T-cell (primary cell): ENCODE data around the gene COL19A1. TPM values are rescaled to one million over a fixed set of nuclear protein-coding genes. Genes with fewer than 3 reads are reported as not detected.

ENCODE experiments used
- ATAC-seq, 4 experiments: fragments of 200-7000 bp in 3 of 4; fragments of 150-1000 bp in 1 of 4; cut with Tn5 transposase; replicated peaks in 1 of 4; 1 replicate in 3 of 4; 2 replicates in 1 of 4; pipeline ENCODE4 v1.10.0; 2021; ENCODE audit warnings: moderate library complexity in 3 of 4, mild to moderate bottlenecking in 2 of 4, moderate number of reproducible peaks in 1 of 4
- CTCF ChIA-PET, 2 donors: fragments of 300-600 bp; sonication (Branson Sonifier 250); formaldehyde crosslinking; loops; one replicate each; lab custom pipeline; 2022; ENCODE audit warnings: antibody characterized with exemption in 2 of 2; lab: Charles Lee
- POLR2A ChIA-PET, 2 donors: fragments of 300-600 bp; sonication (Branson Sonifier 250); formaldehyde crosslinking; loops; one replicate each; lab custom pipeline; 2022; ENCODE audit warnings: antibody characterized with exemption in 2 of 2; lab: Charles Lee
- DNase-seq, 35 experiments: peaks; one replicate each; pipeline versions ENCODE4 v3.0.0 to v3.0.0-alpha.2; 2013 to 2023
- H3K27ac ChIP-seq: one replicate; pipeline ENCODE4 v1.5.1; 2013; ENCODE audit warnings: low read length
- H3K27me3 ChIP-seq, 2 experiments: replicated peaks in 1 of 2; 1 replicate in 1 of 2; 2 replicates in 1 of 2; pipeline versions ENCODE4 v1.6.1 to v1.7.0; 2013; ENCODE audit warnings: low read length in 1 of 2, mixed read lengths in 1 of 2; ENCODE audit not compliant: control insufficient read depth in 2 of 2, insufficient read depth in 2 of 2; ENCODE audit errors: extremely low read depth in 1 of 2
- H3K36me3 ChIP-seq, 2 donors: 1 replicate in 1 of 2; 2 replicates in 1 of 2; pipeline versions ENCODE4 v1.6.1 to v1.7.0; 2013; ENCODE audit warnings: low read length in 1 of 2; ENCODE audit not compliant: control insufficient read depth in 2 of 2, insufficient read depth in 1 of 2; ENCODE audit errors: extremely low read depth in 1 of 2
- H3K4me1 ChIP-seq, 2 experiments: 1 replicate in 1 of 2; 2 replicates in 1 of 2; pipeline versions ENCODE4 v1.6.1 to v1.7.0; 2013; ENCODE audit warnings: low read length in 2 of 2, mixed read lengths in 1 of 2; ENCODE audit not compliant: insufficient read depth in 2 of 2, control insufficient read depth in 1 of 2; ENCODE audit errors: extremely low read depth in 1 of 2
- H3K4me3 ChIP-seq, 2 donors: 1 replicate in 1 of 2; 2 replicates in 1 of 2; pipeline versions ENCODE4 v1.5.1 to v1.7.0; 2013; ENCODE audit warnings: mild to moderate bottlenecking in 2 of 2, low read length in 1 of 2, moderate library complexity in 1 of 2; ENCODE audit not compliant: control insufficient read depth in 1 of 2; ENCODE audit errors: extremely low read depth in 1 of 2
- H3K9me3 ChIP-seq: 2 replicates; pipeline ENCODE4 v1.7.0; 2013
- H3K27ac Mint-ChIP-seq, 2 donors: one replicate each; pipeline ENCODE4 v1.8.0; 2020 to 2021; ENCODE audit warnings: mild to moderate bottlenecking in 2 of 2, mixed read lengths in 2 of 2
- H3K27me3 Mint-ChIP-seq, 2 donors: one replicate each; pipeline ENCODE4 v1.8.0; 2021 to 2022; ENCODE audit warnings: mixed read lengths in 2 of 2
- H3K36me3 Mint-ChIP-seq: one replicate; pipeline ENCODE4 v1.8.0; 2021; ENCODE audit warnings: mixed read lengths
- H3K4me1 Mint-ChIP-seq, 3 donors: one replicate each; pipeline ENCODE4 v1.8.0; 2020 to 2022; ENCODE audit warnings: mixed read lengths in 3 of 3, mild to moderate bottlenecking in 1 of 3
- H3K4me3 Mint-ChIP-seq, 3 donors: one replicate each; pipeline ENCODE4 v1.8.0; 2020 to 2022; ENCODE audit warnings: mild to moderate bottlenecking in 3 of 3, mixed read lengths in 3 of 3, moderate library complexity in 3 of 3
- H3K9me3 Mint-ChIP-seq, 3 donors: one replicate each; pipeline ENCODE4 v1.8.0; 2020 to 2022; ENCODE audit warnings: mixed read lengths in 3 of 3
- WGBS: methylation state at CpG from one replicate; pipeline ENCODE4 v1.1.5; 2013; ENCODE audit warnings: missing lambda C conversion rate; ENCODE audit not compliant: insufficient coverage; 5-methylcytosine and 5-hydroxymethylcytosine counted together
- total RNA-seq, 35 experiments: library from RNA in 6 of 35; stranded (reverse) in 6 of 35; fragments of 120-200 nt in 1 of 35; gene quantifications; one replicate each; pipeline versions ENCODE4 v1.2.1 to v1.2.4 and lab custom pipeline; 2013 to 2026

COL19A1 gene
- total RNA-seq, 5 donors from 2014 or later (not counting 1 experiment from before 2014, with no cell fraction given) = 0.42 to 2.3 (median 0.55) TPM

GRCh38 chr6:70168681-70169377, 302.5 kb downstream of the COL19A1 start:
- H3K4me1 Mint-ChIP-seq = peaks cover 6 to 11% (median 7%) of the 10 kb centered on the region in 3 donors
- no peak overlapping the region for H3K27ac Mint-ChIP-seq
- no peaks in the 10 kb centered on the region for H3K9me3 Mint-ChIP-seq
- Histone ChIP-seq H3K27me3 (peaks cover 2 to 4% of the 10 kb centered on the region in 2 experiments), H3K27ac (no peak overlapping the region), H3K4me3 (no peak overlapping the region), H3K9me3 (no peaks in the 10 kb centered on the region), H3K4me1 (no peaks in the 10 kb centered on the region), H3K36me3 (no peaks in the 10 kb centered on the region)
- ChIA-PET POLR2A (no interaction called here), CTCF (no interaction called here)
- peaks cover 23 to 26% of the 10 kb centered on the region in 2 donors for H3K27me3 Mint-ChIP-seq
- ATAC-seq (no peak), DNase-seq (no peak)
- H3K4me3 Mint-ChIP-seq = no peak overlapping the region
- no CpG with 5 or more reads among the region's 5 CpGs for WGBS
- H3K36me3 Mint-ChIP-seq = no peaks in the 10 kb centered on the region

- no peaks in the 10 kb centered on the region for H3K36me3 Mint-ChIP-seq
- no peak for ATAC-seq
- Histone ChIP-seq H3K36me3 (no peaks in the 10 kb centered on the region), H3K4me1 (no peaks in the 10 kb centered on the region), H3K27ac (no peak overlapping the region), H3K9me3 (no peaks in the 10 kb centered on the region), H3K27me3 (peaks cover 0 to 2% of the 10 kb centered on the region in 2 experiments), H3K4me3 (no peak overlapping the region)
- no peak for DNase-seq
- ChIA-PET CTCF (interaction anchor here in 1 of 2 donors (1.0 kb wide), 1 partner anchor 18 kb away, joined by 3 read pairs; no protein-coding TSS in a partner anchor), POLR2A (interaction anchor here in 1 of 2 donors (0.6 kb wide), 1 partner anchor 97 kb away, joined by 15 read pairs; no protein-coding TSS in a partner anchor)
- H3K9me3 Mint-ChIP-seq = no peaks in the 10 kb centered on the region
- peaks cover 3 to 8% (median 4%) of the 10 kb centered on the region in 3 donors for H3K4me1 Mint-ChIP-seq
- H3K4me3 Mint-ChIP-seq = no peak overlapping the region
- H3K27ac Mint-ChIP-seq = no peak overlapping the region
- peaks cover 10 to 20% of the 10 kb centered on the region in 2 donors for H3K27me3 Mint-ChIP-seq
These were observed 304.9 kb downstream of the COL19A1 start for GRCh38 chr6:70171236-70171635.

GRCh38 chr6:70172252-70172651, 305.9 kb downstream of the COL19A1 start:
- Mint-ChIP-seq H3K27me3 (peaks cover 8 to 12% of the 10 kb centered on the region in 2 donors), H3K4me3 (no peak overlapping the region), H3K4me1 (no peaks in the 10 kb centered on the region), H3K27ac (no peak overlapping the region), H3K36me3 (no peaks in the 10 kb centered on the region), H3K9me3 (no peaks in the 10 kb centered on the region)
- ATAC-seq (no peak), DNase-seq (no peak)
- H3K36me3 ChIP-seq = no peaks in the 10 kb centered on the region
- H3K27me3 ChIP-seq = no peaks in the 10 kb centered on the region
- H3K4me3 ChIP-seq = no peak overlapping the region
- H3K4me1 ChIP-seq = no peaks in the 10 kb centered on the region
- H3K27ac ChIP-seq = no peak overlapping the region
- WGBS = 33% methylated on average over 2 of the region's 2 CpGs
- H3K9me3 ChIP-seq = no peaks in the 10 kb centered on the region
- ChIA-PET CTCF (no interaction called here), POLR2A (no interaction called here)

- Mint-ChIP-seq H3K36me3 (no peaks in the 10 kb centered on the region), H3K9me3 (no peaks in the 10 kb centered on the region), H3K4me3 (no peak overlapping the region), H3K27ac (no peak overlapping the region), H3K27me3 (peaks cover 4 to 7% of the 10 kb centered on the region in 2 donors), H3K4me1 (no peaks in the 10 kb centered on the region)
- no peak for ATAC-seq
- no peaks in the 10 kb centered on the region for H3K36me3 ChIP-seq
- H3K4me1 ChIP-seq = no peaks in the 10 kb centered on the region
- ChIA-PET POLR2A (no interaction called here), CTCF (no interaction called here)
- no peak overlapping the region for H3K4me3 ChIP-seq
- WGBS = no CpG with 5 or more reads among the region's 2 CpGs
- no peak overlapping the region for H3K27ac ChIP-seq
- H3K9me3 ChIP-seq = no peaks in the 10 kb centered on the region
- no peaks in the 10 kb centered on the region for H3K27me3 ChIP-seq
- no peak for DNase-seq
These were observed 309.4 kb downstream of the COL19A1 start for GRCh38 chr6:70175770-70176169.

GRCh38 chr6:70176842-70177550, 310.6 kb downstream of the COL19A1 start:
- WGBS = 78% methylated on average over 2 of the region's 3 CpGs
- CTCF ChIA-PET = no interaction called here
- no peak overlapping the region for H3K4me3 ChIP-seq

GRCh38 chr6:70180183-70180900, 314.0 kb downstream of the COL19A1 start:
- H3K36me3 ChIP-seq = no peaks in the 10 kb centered on the region
- no peaks in the 10 kb centered on the region for H3K27me3 ChIP-seq
- no peaks in the 10 kb centered on the region for H3K4me1 ChIP-seq
- H3K9me3 Mint-ChIP-seq = no peaks in the 10 kb centered on the region
- WGBS = 90% methylated on average over 2 of the region's 2 CpGs
- ATAC-seq (no peak), DNase-seq (no peak)
- no peak overlapping the region for H3K4me3 ChIP-seq
- H3K27ac ChIP-seq = no peak overlapping the region
- no peaks in the 10 kb centered on the region for H3K9me3 ChIP-seq
- peaks cover 0 to 2% of the 10 kb centered on the region in 2 donors for H3K27me3 Mint-ChIP-seq
- POLR2A ChIA-PET = no interaction called here
- no peak overlapping the region for H3K27ac Mint-ChIP-seq
- CTCF ChIA-PET = no interaction called here
- no peak overlapping the region for H3K4me3 Mint-ChIP-seq
- H3K4me1 Mint-ChIP-seq = no peaks in the 10 kb centered on the region
- H3K36me3 Mint-ChIP-seq = no peaks in the 10 kb centered on the region

More at GRCh38 chr6:70176842-70177550, 310.6 kb downstream of the COL19A1 start:
- no peak for DNase-seq
- Mint-ChIP-seq H3K27ac (no peak overlapping the region), H3K9me3 (no peaks in the 10 kb centered on the region), H3K27me3 (peaks cover 4 to 7% of the 10 kb centered on the region in 2 donors), H3K36me3 (no peaks in the 10 kb centered on the region), H3K4me3 (no peak overlapping the region), H3K4me1 (no peaks in the 10 kb centered on the region)
- ATAC-seq = no peak
- Histone ChIP-seq H3K4me1 (no peaks in the 10 kb centered on the region), H3K27ac (no peak overlapping the region), H3K27me3 (no peaks in the 10 kb centered on the region), H3K36me3 (no peaks in the 10 kb centered on the region), H3K9me3 (no peaks in the 10 kb centered on the region)
- POLR2A ChIA-PET = no interaction called here
